T-helper 1 cell treated with Interleukin-12 subunit alpha and Interleukin-12 subunit beta and Interleukin-4 antibody, amounts not matched to agents 30 ng/mL and 1 ng/mL, for 36 hours (primary cell): Measurements from ENCODE around the gene MIB1. TPM values are rescaled to one million over a fixed set of nuclear protein-coding genes. Genes with fewer than 3 reads are reported as not detected.

Experiments used
- intact Hi-C: fragments of 100-400 bp; cut with micrococcal nuclease; formaldehyde crosslinking; loops from one replicate; pipeline ENCODE4 v1.15.1; 2024
- total RNA-seq: library from RNA; stranded (reverse); gene quantifications from 2 replicates; pipeline ENCODE4 v1.2.3, GENCODE V29; 2022

MIB1 gene
- total RNA-seq, 1 donor from 2014 or later: 26.4 TPM

DNA sequence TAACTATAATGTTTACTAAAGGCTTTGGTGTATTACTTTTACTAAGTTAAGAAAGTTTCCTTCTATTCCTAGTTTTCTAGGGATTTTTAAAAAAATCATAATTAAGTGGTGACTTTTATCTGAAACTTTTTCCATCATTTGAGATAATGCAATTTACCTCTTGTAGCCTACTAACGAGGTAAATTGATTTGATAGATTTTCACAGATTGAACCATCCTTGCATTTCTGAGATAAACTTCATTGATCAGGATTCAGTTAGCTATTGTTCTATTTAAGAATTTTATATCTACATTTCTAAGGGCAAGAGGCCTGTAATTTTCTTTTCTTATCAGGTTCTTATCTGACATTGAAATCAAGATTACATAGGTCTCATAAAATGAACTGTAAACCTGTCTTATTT, 178.1 kb downstream of the MIB1 start:
- intact Hi-C loops: no loop called here

Other genes starting within 250 kb of the MIB1 start
- gene ESCO1, start 140.1 kb upstream of the MIB1 start, total RNA-seq: 20.9 and 22.1 TPM in 2 replicates
- 76.9 and 84.4 TPM in 2 replicates for gene SNRPD1, start 128.5 kb upstream of the MIB1 start, total RNA-seq
- 59.6 and 62.4 TPM in 2 replicates for gene ABHD3, start 36.0 kb upstream of the MIB1 start, total RNA-seq